GM18861 (cell line): ENCODE data around the gene DNAJB8.

Experiments
- ATAC-seq: cut with Tn5 transposase; IDR thresholded peaks from one replicate; pipeline ENCODE4 v1.9.1; 2021; ENCODE audit not compliant: unreplicated experiment

The DNAJB8 gene

DNA sequence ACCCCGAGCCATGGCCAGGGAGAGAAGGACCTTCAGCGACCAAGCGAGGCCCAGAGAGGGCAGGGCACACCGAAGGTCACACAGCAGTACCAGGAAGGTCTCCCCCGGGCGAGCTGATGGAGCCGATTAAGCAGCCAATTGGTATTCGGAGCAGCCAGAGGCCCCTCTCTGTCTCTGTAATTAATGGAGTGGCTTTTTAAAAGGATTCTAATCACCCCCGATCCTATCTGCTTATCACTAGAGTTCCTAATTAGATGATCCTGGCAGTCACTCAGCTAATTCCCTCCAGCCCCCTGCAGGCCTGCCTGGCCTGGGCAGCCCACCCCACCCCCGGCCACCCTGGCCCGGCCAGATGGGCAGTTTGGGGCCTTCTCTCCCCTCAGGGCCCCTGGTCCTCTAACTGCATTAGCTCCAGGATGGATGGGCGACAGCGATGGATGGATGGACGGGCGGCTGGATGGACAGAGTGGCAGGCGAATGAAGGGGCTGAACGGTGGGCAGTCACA, 1.6 kb upstream of the DNAJB8 start:
- no peak for ATAC-seq

DNA sequence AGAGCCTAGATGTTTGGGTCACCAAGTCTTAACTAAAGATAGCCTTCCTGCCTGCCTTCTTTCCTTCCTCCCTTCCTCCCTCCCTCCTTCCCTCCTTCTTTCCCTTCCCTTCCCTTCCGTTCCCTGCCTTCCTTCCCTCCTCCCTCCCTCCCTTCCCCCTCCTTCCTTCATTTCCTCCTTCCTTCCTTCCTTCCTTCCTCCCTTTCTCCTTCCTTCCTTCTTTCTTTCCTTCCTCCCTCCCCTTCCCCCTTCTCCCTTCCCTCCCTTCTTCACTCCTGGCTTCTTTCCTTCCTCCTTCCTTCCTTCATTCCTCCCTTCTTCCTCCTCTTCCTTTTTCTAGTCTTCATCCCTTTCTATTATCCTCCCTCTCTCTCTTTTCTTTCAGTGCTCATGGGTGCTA, 2.0 kb downstream of the DNAJB8 start:
- ATAC-seq, result no peak

DNA sequence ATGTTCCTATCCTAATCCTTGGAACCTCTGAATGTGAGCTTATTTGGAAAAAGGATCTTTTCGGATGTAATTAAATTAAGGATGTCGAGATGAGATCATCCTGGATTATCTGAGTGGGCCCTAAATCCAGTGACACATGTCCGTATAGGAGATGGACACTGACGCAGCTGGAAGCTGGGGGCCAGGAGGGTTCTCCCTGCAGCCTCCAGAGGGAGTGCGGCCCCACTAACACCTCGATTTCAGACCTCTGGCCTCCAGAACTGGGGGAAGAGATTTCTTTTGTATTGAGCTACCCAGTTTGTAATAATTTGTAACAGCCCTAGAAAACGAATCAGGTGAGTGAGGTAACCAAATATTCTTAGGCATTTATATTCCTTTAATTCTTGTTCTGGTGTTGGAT, 2.5 kb downstream of the DNAJB8 start:
- no peak for ATAC-seq

DNA sequence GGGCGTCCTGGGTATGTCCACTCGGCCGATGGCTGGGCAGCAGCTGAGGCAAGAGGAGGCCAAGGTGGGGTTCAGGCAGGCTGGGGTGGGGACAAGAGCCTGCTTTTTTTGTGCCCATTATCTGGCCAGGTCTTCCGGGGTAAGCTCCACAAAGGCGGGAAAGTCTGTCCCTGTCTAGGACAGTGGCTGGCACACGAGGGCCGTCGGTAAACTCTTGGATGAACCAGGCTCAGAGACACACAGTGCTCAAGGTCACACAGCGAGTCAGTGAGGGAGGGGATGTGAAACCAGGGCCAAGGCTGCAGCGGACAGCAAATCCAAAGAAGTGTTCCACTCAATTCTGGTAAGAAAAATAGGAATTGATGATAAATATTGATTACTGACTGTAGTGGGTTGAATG, 2.9 kb downstream of the DNAJB8 start:
- ATAC-seq, result no peak

DNA sequence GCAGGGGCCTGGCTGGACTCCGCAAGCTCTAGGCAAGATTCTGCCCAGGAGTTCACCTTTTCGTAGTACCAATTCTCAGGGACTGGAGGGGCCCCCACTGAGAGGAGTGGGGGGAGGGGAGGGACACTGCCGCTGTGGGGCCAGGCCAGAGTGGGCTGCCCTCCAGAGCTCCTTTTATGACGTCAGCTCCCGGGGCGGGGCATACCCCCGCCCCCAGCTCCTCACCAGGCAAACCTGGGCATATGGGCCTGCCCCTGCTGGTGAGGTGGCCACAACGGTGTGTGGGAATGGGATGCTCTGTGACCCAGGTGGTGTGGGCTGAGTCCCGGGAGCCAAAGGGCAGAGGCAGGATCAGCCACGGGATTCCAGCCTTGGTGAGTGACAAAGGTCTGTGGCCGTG, 3.3 kb downstream of the DNAJB8 start:
- no peak for ATAC-seq

DNA sequence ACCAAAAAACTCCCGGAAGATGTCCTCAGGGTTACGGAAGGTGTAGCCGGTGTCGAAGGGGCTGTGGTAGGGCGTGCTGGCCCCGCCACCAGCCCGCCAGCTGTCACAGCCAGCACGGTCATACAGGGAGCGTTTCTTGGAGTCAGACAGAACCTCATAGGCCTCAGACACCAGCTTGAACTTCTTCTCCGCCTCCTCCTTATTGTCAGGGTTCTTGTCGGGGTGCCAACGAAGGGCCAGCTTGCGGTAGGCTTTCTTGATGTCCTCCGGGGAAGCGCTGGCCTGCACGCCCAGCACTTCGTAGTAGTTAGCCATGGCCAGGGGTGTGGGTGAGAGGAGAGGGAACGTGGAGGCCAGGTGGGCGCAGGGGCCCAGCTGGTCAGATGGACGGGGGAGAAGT, 3.8 kb downstream of the DNAJB8 start:
- ATAC-seq, result no peak

DNA sequence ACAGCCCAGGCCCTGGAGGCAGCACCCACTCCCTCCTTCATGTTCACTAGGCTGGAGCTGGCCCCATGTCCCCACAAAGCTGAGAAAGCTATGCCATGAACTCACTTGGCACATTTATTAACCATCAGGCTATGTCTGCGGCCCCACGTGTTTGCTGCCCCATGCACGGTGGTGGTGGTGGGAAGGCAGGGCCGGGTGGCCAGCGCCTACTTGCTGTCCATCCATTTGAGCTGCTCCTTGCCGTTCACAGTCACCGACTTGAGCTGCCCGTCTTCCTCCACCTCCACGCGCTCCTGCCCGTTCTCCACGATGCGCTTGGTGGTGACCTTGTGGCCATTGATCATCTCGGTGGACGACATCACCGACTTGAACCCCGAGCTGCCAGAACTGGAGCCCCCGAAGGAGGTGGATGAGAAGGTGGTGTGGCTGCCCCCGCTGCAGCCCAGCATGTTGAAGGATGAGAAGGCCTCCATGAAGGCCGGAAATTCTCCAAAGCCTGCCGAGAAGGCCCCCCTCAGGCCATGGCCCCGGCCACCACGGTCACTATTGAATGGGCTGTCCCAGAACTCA, 4.3 kb downstream of the DNAJB8 start:
- no peak for ATAC-seq

DNA sequence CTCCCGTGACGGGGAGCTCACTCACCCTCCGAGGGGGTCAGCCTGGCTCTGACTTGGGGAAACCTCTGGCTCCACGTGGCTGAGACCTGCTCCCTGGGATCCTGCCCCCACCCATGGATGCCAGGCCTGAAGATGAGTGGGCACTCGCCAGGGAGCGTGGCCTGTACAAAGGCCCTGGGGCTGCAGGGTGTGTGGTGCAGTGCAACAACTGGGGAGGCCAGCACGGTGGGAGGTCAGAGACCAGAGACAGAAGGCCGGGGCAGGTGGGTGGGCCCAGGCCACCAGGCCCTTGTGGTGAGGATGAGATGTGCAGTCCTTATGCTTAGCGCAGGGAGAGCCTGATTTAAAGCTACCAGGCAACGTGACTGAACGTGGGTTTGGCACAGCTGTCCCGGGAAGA, 5.0 kb downstream of the DNAJB8 start:
- ATAC-seq, result no peak

DNA sequence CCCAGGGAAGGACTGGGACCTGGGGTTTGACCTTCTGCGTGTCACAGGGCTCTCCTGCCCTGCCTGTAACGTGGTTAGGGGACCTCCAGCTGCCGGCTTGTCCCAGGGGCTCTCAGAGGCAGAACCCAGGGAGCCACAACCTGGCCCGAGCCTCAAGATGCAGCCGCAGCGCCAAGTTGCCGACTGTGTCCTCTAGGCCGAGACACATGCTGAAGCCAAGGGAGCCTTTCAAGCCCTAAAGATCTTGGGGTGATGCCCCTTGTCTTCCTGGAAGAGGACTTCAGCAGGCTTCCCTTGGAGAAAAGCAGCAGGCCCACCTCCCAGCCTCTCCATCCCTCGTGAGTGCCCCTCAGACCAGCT, 7.2 kb downstream of the DNAJB8 start:
- no peak for ATAC-seq

DNA sequence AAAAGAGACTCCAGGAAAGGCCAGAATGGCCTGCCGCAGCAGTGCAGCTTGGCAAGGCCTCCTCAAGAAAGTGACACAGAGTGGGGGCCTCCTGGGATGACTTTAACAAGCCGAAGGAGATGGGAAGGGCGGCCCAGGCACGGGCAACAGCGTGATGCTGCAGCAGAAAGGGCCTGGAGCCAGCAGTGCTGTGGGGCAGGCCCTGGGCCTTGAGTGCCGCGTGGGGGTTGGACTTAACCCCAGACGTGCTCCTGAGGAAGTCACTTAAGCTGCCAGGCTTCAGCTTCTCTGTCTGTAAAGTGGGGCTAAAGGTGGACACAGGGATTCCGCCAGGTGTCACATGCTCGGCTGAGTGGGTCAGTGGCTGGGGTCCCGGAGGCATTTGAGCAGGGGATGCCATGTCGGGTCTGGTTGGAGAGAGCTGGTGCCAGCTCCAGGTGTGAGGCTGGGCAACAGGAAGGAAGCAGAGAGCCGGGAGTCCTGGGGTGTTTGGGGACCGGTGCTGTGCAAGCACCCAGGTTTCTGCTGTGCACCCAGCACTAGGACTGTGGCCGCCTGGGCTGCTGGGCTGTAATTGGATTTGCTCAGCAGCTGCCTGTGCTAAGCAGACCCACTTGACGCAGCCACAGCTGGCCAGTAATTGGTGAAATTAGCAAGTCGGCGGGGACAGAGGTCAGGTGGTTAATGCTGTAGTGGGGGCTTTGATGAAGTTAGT, 7.8 kb downstream of the DNAJB8 start:
- ATAC-seq, result no peak

DNA sequence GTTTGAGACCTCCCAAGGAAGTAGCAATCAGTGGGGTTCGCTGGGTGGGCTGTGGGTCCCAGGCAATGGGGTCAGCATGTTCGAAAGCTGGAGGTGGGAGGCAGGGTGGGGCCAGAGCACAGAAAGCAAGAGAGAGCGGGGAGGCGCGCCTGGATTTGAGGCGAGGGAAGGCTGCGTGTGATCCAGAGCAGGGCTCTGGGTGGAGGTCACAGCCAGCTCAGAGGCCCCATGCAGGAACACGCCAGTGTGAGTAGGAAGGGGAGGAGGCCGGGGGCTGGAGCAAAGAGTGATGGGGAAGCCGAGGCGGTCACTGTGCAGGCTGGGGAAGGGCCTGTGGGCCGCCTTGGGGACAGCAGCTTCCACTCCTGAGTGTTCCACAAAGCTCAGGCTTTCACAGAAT, 8.8 kb downstream of the DNAJB8 start:
- ATAC-seq, result no peak

DNA sequence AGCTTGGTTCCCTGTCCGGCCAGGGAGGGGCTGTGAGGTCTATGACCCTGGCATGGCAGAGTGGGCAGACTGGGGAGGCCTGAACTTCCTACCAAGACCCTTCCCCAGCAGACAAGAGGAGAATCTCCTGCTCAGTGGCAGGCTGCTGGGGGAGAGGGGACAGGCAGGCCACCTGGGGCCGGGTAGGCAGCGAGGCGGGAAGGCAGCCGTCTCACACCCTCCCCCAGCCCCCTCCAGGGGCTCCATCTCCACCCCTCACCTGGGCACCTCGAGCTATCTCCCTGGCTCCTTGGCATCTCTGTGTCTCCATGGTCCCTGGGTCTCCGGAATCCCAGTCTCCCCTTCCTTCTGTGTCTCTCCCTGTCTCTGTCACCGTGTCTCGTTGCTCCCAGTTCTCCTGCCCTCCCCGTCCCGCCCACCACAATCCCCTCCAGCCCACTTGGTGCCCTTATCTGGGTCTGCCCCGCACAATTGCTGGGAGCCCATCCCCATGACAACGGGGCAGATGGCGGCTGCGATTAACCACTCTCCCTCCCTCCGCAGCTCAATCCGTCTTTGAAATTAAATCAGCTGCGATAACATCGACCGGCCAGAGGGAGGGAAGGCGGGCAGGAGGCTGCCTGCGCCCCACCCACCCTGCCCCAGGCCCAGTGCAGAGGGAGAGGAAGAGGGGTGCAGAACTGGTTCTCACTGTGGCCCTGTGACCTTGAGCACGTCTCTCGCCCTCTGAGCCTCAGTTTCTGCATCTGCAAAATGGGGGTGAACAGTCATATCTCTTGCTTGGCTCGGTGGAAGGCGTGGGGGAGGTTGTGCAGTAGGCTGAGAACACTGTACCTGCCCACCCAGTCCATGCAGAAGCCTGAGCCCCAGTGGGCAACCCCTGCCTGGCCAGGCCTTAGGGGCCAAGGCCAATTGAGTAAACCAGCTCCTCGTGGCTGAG, 9.6 kb downstream of the DNAJB8 start:
- ATAC-seq, result no peak

DNA sequence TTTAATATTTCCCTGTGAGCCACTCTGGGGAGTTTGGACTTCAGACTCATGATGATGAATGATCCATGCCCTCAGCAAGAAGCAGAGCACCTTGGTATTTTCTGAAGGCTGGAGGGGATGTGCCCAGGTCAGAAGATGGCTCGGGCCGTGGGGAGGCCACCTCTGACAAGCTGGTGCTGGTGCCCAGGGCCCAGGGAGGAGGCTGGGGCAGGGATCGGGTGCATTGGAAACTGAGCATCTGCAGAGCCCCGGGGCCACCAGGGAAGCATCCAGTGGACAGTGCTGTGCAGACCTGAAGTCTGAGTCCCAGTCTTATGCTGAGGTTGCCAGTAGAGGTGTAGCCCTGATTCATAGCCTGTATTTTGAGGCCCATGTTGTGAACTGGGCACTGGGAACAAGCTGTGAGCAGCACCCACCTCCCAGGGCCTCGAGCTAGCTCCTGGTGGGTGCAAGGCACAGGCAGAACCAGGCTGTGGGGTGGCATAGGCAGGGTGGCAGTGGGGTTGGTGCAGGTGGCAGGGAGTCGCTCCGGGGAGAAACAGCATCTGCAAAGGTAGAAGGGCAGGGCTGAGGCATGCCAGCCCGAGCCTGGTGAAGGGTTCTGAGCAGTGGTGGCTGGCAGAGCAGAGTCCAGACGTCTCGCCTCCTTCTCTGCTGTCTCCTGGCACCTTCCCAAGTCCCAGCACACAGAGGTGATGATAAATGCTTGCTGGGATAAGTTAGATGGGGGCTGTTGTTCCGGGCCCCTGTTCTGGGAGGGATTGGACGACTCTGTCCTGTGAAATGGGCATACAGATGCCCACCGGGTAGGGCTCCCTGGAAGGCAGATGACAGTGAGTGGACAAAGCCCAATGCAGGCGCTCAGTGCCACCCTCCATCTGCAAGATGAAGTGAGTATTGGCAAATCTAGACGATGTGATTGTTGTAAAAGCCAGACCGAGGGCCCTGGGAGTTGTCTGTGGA, 10.6 kb downstream of the DNAJB8 start:
- no peak for ATAC-seq

DNA sequence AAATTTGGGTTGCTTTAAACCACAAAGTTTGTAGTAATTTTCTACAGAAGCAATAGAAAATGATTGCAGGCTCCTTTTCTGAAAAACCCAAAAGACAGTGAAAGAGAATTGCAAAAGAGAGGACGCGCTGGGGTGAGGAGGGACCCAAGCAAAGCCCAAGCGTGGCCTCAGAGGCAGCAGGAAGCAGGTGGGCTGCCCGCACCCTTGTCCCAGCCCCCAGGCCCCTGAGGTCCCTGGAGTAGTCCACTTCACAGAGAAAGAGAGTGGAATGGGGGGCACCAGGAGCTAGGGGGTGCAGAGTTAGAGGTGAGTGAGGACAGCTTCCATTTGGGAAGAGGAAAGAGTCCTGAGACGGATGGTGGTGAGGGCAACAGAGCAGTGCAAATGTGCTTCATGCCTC, 11.6 kb downstream of the DNAJB8 start:
- ATAC-seq, result no peak

DNA sequence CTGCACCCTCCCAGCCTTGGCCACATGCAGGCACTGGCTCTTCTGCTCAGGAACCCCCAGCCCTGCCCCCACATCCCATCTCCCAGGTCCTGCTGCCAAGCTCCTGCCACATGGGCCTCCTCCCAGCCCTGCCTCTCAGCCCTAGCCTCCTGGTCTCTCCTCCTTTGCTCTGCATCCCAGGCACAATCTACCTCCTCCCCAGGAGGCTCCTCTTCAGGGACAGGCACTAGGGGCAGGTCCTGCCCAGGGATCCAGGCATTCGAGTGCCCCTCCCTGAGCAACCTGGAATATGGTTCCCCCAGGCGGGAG, 12.4 kb downstream of the DNAJB8 start:
- no peak for ATAC-seq

DNA sequence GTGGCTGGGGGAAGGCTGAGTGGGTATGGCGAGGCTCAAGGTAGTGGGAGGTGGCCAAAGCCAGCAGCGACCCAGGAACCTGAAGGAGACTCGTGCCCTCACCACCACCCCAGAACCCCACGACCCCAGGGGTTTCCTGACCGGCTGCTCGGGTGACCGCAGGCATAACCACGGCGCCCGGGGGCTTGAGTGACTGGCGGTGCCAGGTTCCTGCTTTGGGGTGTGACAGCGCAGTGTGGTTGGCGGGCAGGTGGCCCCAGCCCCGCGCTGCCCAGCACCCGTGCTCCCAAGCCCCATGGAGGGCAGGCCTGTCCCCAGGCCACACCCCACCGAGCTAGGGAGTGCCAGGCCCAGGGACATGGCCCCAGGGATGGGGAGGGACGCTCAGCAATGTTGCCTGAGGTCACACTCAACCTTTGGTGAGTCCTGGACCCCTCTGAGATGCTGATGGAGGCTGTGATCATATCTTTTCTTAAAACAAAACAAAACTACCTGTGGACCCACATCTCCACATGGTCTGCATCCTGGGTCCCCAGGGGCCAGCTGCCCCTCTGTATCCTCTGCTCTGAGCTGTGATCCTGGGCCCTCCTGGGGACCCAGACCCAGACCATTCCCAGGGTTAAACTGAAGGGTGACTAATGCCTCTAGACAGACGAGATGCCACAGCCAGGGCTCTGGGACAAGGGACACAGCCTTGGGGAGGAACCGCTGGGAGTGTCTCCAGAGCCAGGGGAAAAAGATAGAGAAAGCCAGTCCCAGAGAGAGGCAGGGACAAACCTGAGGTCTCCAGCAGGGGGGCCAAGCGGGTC, 13.0 kb downstream of the DNAJB8 start:
- ATAC-seq, result no peak

DNA sequence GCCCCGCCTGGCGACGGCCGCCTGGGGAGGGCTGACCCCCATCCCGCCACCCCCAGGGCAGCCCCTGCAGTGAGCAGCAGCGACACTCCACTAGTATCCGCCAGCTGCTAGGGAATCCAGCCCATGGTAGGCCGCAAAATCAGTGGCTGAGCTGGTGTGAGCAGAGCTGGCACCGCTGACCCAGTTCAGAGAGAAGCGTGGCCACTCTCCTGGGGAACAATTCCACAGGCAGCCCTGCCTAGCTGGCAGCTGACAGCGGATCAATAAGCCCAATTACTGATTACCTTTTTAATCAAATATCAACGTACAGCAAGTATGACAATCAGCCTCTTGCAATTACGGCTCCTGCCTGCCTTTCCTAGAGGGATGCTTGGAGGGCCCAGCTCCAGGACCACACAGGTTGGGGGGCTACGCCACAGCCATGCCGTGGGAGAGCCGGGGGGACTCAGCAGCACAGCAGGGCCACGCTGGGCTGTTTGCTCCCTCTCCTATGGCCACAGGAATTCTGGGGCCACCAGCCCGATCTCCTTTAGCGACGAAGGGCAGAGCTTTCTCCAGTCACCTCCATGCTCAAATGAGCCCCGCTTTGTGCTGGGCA, 13.9 kb downstream of the DNAJB8 start:
- no peak for ATAC-seq

DNA sequence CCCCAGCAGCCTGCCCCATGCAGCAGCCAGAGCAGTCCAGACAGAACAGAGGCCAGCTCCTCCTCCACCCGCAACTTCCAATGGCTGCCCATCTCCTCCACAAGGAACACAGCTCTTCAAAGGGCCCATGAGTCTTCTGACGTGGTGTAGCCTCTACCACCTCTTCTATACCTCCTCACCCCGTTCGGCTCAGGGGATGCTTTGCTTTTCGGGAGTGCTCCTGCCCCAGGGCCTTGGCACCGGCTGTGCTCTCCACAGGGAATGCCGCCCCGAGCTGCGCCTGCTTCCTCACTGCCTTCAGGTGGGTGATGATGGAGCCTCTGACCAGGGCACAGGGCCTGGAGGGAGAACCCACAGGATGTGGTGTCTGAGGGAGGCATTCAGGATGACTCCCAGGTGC, 14.6 kb downstream of the DNAJB8 start:
- ATAC-seq, result no peak

DNA sequence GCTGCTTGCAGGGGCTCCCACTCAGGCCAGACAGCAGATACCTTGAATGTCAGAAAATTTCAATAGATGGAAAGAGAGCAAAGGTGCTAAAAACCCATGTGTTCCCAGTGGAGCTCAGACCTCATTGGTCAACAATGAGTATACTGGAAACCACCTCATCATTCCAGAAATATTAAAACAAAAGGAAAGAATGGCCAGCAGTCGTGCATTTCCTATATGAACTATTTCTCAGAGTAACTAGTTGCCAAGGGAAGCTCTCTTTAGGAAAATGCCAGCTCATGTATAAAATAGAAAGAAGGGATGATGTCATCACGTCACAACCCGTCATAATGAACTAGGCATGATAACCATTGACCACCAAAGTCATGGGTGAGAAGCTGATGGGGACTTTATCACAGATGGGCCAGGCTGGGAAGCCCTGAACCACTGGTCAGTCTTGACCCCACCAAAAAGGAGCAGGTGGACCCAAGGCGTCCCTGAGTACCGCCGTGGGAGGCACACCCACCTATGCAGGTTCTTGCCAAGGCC, 17.5 kb downstream of the DNAJB8 start:
- ATAC-seq, result no peak

DNA sequence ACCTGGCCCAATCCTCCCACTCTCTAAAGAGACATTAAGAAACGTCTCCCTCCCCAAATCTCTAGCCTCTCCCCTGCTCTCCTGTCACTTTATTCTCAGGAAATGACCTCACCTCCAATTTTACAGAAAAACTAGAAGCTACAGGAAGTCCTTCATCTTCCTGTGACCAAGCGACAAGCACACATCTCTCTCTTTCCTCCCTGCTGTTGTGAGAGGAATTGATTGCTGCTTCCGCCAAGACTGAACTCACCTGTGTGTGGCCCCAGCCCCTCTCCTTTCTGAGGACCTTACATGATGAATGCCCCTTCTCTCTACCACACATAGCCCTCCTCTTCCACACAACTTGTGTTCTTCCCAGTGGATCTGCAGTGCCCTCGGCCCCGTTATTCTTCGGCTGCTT, 18.2 kb downstream of the DNAJB8 start:
- no peak for ATAC-seq
